Kidney (tissue), 14 donors: ENCODE measurements around the gene STC2. TPM values are rescaled to one million over a fixed set of nuclear protein-coding genes. Genes with fewer than 3 reads are reported as not detected.
"Not testable (repeated sequence)": the region's sequence is repeated elsewhere in the genome, so short reads cannot be mapped to it uniquely, and the experiment has no call there.

Experiments used
- DNase-seq, 5 donors: peaks; one replicate each; pipeline ENCODE4 v3.0.0-alpha.2; 2013 to 2020
- FAIRE-seq: peaks from 2 replicates; lab custom pipeline; 2012; peaks lifted over from hg19 to GRCh38; lab: Jason Lieb, UNC
- H3K27ac ChIP-seq, 2 donors: one replicate each; pipeline ENCODE4 v1.7.0; 2013; ENCODE audit warnings: low read depth in 2 of 2, low read length in 2 of 2, inconsistent platforms in 1 of 2
- H3K27me3 ChIP-seq: one replicate; pipeline ENCODE4 v1.7.1; 2013; ENCODE audit warnings: low read length, inconsistent platforms; ENCODE audit not compliant: control insufficient read depth, insufficient read depth
- H3K36me3 ChIP-seq, 3 donors: one replicate each; pipeline versions ENCODE4 v1.7.0 to v1.7.1; 2013; ENCODE audit warnings: low read length in 3 of 3, control low read depth in 1 of 3, inconsistent platforms in 1 of 3; ENCODE audit not compliant: insufficient read depth in 3 of 3, control insufficient read depth in 2 of 3
- H3K4me1 ChIP-seq, 3 donors: one replicate each; pipeline versions ENCODE4 v1.7.0 to v1.7.1; 2013; ENCODE audit warnings: low read length in 3 of 3, inconsistent platforms in 1 of 3, low read depth in 1 of 3; ENCODE audit not compliant: control insufficient read depth in 2 of 3, insufficient read depth in 2 of 3
- H3K4me3 ChIP-seq, 3 donors: one replicate each; pipeline versions ENCODE4 v1.7.0 to v1.8.1; 2013; ENCODE audit warnings: low read length in 3 of 3, control low read depth in 1 of 3, inconsistent platforms in 1 of 3
- H3K9ac ChIP-seq, 3 donors: one replicate each; pipeline versions ENCODE4 v1.7.0 to v1.7.1; 2013; ENCODE audit warnings: low read length in 3 of 3, control low read depth in 1 of 3, inconsistent platforms in 1 of 3
- H3K9me3 ChIP-seq, 3 donors: one replicate each; pipeline versions ENCODE4 v1.7.0 to v1.7.1; 2013; ENCODE audit warnings: low read length in 3 of 3, control low read depth in 1 of 3, inconsistent platforms in 1 of 3; ENCODE audit not compliant: control insufficient read depth in 2 of 3, insufficient read depth in 1 of 3
- CTCF ChIP-seq: IDR thresholded peaks from 3 replicates; pipeline ENCODE4 v1.5.1; 2012; ENCODE audit warnings: mild to moderate bottlenecking, moderate library complexity, borderline replicate concordance; ENCODE audit not compliant: insufficient read depth; ENCODE audit errors: extremely low read depth
- intact Hi-C: fragments of 100-400 bp; cut with DNase I; formaldehyde crosslinking; loops from one replicate; pipeline ENCODE4 v1.11.1; 2022
- polyA plus RNA-seq: library from polyadenylated mRNA; stranded (reverse); fragments of 350-450 nt; fragmentation: Illumina TruSeq; extraction: RNeasy Lipid Tissue Mini Kit (QIAGEN cat#74804); gene quantifications from one replicate; pipeline ENCODE4 v1.2.3, GENCODE V29; 2014; ENCODE audit warnings: low read depth, low replicate concordance; ENCODE audit not compliant: insufficient read depth
- total RNA-seq: library from RNA; stranded (reverse); fragmentation: NEBNext Ultra II Directional; extraction: Animal tissue kit (Norgen Biotek cat#: 25700); gene quantifications from one replicate; pipeline ENCODE4 v1.2.1, GENCODE V29; 2021
- donor health status: control.
- donor health status: control.
- donor health status: control.
- donor health status: control.
- donor health status: control.
- donor health status: DM: yes; HTN: yes; CAD: no.
- donor health status: Normal renal cell carcinoma (clear cell type).

The STC2 gene
- total and polyA plus RNA-seq, 2 donors from 2014 or later = 2.1 to 2.7 TPM

DNA sequence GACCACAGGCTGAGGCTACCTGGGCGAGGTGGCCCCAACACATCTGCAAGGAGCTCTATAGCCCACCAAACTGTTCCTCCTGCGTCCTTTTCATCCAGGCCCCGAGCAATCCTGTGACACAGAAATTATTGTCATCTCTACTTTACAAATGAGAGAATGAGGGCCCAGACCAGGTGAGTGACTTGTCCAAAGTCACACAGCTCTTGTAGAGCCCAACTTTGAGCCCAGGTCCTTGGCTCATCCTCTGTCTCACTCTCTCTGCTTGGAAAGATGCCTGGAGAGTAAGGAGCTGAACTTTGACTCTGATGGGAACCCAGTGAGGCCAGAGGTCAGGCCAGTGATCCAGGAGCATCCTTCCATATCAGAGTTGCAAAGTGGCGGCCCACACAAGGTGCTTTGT lies 39.6 kb downstream of the STC2 start:
- intact Hi-C loops = no loop called here
- H3K4me1 ChIP-seq = peaks cover 0 to 4% (median 0%) of the 10 kb centered on the region in 3 donors
- H3K36me3 ChIP-seq = no peaks in the 10 kb centered on the region
- H3K4me3 ChIP-seq = no peak overlapping the region
- no peaks in the 10 kb centered on the region for H3K9me3 ChIP-seq
- H3K27me3 ChIP-seq = peaks cover 3% of the 10 kb centered on the region
- FAIRE-seq = no peak
- TF ChIP-seq CTCF = no peak
- no peak overlapping the region for H3K27ac ChIP-seq
- no peak overlapping the region for H3K9ac ChIP-seq
- no peak for DNase-seq

DNA sequence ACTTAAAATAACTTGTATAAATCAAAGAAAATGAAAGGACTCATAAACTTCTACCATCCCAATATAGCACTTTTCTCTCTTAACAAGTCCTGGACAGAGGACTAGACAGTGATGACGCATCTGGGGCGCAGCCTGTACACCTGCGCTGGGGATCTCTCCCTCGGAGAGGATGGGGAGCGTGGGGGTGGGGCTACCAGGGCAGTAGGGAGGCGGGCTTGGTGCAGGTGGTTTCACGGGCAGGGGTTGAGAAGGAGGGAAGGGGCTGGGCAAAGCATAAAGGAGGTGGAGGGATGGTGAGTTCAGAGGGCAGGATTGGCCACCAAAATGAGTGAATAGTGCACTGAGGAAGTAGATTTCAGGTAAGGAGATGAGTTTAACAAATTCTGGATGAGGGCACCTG lies 41.1 kb downstream of the STC2 start:
- FAIRE-seq (no peak), DNase-seq (peak in 1 of 5 donors; percentile 48)
- Histone ChIP-seq H3K9ac (no peak overlapping the region), H3K27ac (no peak overlapping the region), H3K4me1 (peaks cover 0 to 4% (median 0%) of the 10 kb centered on the region in 3 donors), H3K4me3 (no peak overlapping the region), H3K9me3 (no peaks in the 10 kb centered on the region), H3K27me3 (peaks cover 3% of the 10 kb centered on the region), H3K36me3 (no peaks in the 10 kb centered on the region)
- intact Hi-C loops = no loop called here
- no peak for TF ChIP-seq CTCF

DNA sequence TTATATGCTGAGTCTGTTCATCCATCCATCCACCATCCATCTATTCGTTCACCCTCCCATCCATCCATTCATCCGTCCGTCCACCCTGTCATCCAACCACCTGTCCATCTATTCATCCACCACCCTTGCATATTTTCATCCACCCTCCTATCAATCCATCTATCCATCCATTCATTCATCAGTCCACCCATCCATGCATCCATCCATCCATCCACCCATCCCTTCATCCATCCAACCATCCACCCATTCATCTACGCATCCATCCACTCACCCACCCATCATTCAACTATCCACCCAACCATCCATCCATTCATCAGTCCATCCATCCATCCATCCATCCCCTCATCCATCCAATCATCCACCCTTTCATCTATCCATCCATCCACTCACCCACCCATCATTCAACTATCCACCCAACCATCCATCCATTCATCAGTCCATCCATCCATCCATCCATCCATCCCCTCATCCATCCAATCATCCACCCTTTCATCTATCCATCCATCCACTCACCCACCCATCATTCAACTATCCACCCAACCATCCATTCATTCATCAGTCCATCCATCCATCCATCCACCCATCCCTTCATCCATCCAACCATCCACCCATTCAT lies 43.8 kb downstream of the STC2 start:
- H3K9me3 ChIP-seq, intact Hi-C loops, H3K4me1 ChIP-seq, DNase-seq, H3K36me3 ChIP-seq, H3K4me3 ChIP-seq, H3K27me3 ChIP-seq, H3K27ac ChIP-seq, FAIRE-seq, H3K9ac ChIP-seq: not testable (repeated sequence)

- Histone ChIP-seq H3K27ac (no peak overlapping the region), H3K27me3 (peaks cover 5% of the 10 kb centered on the region), H3K9me3 (no peaks in the 10 kb centered on the region), H3K9ac (no peak overlapping the region), H3K4me1 (peaks cover 0 to 4% (median 0%) of the 10 kb centered on the region in 3 donors), H3K36me3 (no peaks in the 10 kb centered on the region), H3K4me3 (peak overlapping the region in 1 of 3 donors; percentile 25)
- DNase-seq (peak; percentile 84 to 89 (median 86)), FAIRE-seq (no peak)
- peak; percentile 53 for TF ChIP-seq CTCF
- intact Hi-C loops = no loop called here
Measured at GRCh38 chr5:173283318-173284288, 44.6 kb downstream of the STC2 start.
